Ammon's horn (tissue), 1 donor: Measurements from ENCODE around the gene DTNB.

Source experiments
- DNase-seq: peaks from one replicate; pipeline ENCODE4 v3.0.0-alpha.2; 2016; ENCODE audit warnings: low spot score

DTNB gene

DNA sequence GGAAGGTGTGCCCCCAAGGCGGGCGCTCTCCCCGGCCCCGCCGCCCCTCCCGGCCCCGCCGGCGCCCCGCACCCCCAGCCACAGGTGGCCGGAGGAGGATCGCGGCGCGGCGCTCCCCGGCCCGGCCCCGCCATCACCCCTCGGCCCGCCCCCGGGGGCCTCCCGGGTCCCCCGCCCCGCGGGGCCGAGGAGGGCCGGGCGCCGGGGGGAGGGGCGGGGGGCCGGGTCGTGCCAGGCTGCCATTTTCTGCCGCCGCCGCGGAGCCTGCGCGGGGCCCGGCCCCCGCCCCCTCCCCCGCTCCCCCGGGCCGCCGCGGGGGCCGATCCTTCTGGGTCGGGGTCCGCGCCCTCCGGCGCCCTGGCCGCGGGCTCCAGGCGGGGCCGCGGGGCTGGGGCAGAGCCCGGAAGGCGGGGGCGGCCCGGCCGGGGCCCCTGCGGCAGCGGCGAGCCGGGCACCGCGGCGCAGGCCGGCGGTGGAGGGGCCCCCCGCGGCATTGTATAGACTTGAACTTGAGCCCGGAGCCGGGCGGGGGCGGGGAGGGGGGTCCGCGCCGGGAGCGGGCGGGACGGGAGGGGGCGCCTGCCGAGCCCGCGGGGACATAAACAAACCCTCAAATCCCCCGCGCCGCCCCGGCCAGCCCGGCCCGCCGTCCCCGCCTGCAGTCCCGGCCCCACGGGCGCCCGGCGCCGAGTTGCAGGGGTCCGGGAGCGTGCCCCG is 332.2 kb downstream of the DTNB start:
- no peak for DNase-seq

GRCh38 chr2:25340181-25340921 is 333.0 kb downstream of the DTNB start:
- DNase-seq, result no peak

GRCh38 chr2:25339791-25340180 is 333.6 kb downstream of the DTNB start:
- no peak for DNase-seq

GRCh38 chr2:25339211-25339674 is 334.1 kb downstream of the DTNB start:
- no peak for DNase-seq

GRCh38 chr2:25338401-25338800 is 335.0 kb downstream of the DTNB start:
- no peak for DNase-seq

DNA sequence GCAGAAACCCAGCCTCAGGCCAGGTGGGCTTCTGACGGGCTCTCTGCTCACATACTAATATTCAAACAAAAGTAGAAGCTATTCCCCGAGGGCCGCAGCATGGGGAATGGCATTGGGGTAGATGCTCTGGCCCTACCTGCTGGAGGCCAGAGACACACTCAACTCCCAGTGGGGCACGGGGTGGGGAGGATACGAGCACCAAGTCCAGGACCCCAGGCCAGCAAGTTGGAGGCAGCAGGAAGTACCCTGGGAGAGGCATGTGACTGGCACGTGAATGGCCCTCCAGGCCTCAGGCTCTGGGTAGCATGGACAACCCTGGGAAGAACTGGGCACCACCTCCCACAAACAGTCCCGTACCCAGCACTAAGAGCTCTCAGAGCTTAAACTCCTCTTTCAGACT is 335.5 kb downstream of the DTNB start:
- DNase-seq, result no peak

- DNase-seq, result no peak
These were observed 336.1 kb downstream of the DTNB start for GRCh38 chr2:25337276-25337675.

DNA sequence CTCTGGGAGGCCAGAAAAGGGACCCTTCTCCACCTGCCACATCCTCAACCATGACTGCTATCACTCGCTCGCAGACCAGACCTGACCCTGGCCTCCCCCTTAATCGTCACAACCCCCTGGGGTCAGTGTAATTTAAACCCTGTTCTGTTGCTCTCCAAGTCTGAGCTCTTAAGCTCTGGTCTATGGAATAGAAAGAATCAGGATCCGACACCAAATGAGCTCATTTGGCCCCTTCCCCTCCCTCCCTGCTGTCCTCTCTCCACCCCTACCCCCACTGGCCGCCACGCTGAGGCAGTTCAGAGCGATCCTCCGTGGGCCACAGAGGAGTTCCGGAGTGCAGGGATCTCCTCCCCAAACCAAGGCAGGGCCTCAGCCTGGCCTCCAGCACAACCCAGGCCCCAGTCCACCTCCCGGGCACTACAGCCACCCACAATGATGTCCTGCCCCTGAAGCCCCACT is 337.0 kb downstream of the DTNB start:
- DNase-seq, result no peak

DNA sequence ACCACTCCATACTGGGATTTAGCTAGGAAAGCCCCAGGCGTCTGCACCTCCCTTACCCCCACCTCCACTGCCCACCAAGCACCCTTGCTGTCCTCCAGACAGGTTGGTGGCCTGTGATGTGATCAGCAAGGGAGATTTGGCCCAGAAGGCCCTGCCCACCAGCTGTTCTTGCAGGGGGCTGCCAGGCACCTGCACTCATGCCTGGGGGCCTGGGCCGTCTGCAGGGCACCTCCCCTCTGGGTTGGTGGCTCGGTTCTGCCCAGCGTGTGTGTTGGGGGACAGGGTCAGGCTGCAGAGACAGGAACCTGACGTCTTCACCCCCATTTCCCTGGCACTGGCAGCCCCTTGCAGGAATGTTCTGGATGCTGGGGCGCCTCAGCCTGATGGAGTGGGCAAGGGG is 337.4 kb downstream of the DTNB start:
- DNase-seq, result no peak

DNA sequence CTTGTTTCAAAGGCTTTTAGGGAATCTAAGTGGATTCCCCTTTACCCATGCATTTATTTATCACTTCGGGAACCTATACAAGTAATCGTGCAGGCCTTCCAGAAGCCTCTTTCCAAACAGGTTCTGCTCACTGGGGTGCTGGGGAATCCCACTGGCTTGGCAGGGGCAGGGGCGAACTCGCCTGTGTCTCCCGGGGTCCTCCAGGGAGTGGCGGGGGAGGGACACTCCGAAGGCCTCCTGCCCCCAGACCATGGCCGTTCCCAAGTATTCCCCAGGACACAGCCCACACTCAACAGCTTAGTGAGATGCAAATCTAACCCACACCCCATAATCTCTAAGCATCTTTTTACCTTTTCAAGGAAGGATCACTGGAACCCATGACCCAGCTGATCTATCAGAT is 338.2 kb downstream of the DTNB start:
- no peak for DNase-seq

DNA sequence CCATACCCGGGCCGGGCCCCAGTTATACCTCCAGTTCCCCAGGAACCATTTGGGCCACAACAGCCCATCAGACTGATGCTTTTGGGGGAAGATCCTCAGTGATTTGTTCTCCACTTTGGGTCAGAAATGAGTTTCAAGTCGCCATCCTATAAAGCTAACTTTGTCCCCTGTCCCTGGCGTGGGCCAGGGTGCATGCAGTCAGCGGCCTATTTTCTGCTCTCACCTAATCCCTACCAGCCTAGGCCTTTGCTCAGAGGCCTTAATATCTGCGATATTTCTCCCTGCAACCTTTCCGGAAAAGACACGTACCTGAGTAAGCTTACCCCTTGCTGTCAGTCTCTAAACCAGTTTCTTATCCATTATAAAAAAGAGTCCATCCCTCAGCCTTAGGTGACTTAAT is 338.9 kb downstream of the DTNB start:
- DNase-seq, result no peak

GRCh38 chr2:25333981-25334380 is 339.4 kb downstream of the DTNB start:
- no peak for DNase-seq

- DNase-seq, result peak; percentile 89
These were observed 340.8 kb downstream of the DTNB start for GRCh38 chr2:25332571-25332970.

GRCh38 chr2:25331686-25332365 is 341.6 kb downstream of the DTNB start:
- no peak for DNase-seq

GRCh38 chr2:25330937-25331336 is 342.4 kb downstream of the DTNB start:
- no peak for DNase-seq

GRCh38 chr2:25330273-25330672 is 343.1 kb downstream of the DTNB start:
- DNase-seq, result no peak

DNA sequence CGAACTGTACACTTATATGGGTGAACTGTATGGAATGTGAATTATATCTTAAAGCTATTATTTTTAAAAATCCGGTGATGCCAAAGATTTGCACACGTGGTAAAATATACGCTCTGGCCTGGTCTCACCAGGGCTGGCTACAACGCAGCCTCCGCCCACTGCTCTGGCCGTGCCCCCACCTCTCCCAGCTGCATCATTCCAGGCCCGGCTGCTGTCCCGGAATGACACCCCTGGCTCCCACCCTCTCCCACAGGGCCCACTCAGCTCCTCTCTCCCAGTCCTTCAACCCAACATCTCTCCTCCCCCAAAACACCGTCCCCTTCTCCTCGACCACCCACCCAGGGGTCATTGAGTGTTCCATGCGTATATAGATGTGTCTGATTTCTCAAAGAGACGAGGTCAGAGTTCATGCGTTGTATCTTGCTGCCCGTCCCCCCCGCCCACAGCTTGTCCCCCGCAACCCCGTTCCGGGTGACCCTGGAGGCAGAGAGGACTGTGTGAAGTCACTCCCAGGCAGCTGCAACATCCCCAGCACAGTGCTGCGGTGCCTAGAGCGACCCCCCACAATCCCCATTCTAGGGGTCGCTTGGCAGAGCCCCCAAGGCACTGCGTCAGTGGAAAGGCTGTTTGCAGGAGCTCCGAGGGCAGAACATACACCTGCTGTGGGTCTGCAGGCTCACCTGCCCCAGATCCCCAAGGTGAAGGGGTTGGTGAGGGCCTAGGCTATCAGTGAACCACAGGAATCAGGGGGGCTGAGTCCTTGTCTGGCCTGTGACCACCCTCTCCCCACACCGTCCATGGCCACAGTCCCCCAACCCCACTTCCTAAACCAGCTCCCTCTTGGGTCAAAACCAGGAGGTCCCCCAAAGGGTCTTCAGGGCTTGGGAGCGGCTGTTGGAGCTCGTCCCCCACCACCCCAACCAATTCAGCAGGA is 345.0 kb downstream of the DTNB start:
- DNase-seq, result no peak
